ENCODE results near the gene GYG2.
"Not testable (repeated sequence)": the region's sequence is repeated elsewhere in the genome, so short reads cannot be mapped to it uniquely, and the experiment has no call there.

GYG2 gene

DNA sequence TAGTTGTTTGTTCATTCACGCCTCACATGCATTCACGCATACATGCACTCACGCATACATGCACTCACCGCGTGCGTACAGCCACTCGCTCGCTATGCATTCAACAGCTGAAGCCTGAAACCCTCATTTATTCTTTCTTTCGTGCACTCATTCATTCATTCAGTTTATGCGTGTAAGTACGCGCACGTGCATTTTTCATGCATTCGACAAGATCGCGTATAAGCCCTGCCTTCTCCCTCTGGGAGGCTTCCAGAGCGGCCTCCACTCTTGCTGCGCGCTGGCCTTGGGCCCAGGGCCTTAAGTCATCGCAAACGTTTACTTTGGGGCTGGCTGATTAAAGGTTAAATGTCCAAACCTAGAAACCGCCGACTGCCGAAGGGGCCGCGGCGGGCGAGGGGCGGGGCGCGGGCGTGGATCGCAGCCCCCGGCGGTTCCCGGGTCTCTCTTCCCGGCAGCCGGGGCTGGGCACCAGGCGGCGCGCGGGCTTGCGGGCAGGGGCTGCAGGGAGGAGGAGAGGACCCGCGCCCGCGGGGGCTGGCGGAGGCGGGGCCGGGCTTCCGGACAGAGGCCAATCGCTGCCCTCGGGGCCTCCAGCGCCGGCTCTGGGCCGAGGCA is at the start of gene GYG2:
Gene GYG2 (plus strand): TSS at position 587 of the 615 bp plus-strand sequence. CDS start 1,259 bp downstream, outside the sequence.
- Histone ChIP-seq H3K79me2 (ENCODE audit: insufficient read depth, low read length) (no peaks in the 10 kb centered on the region), H3K9ac (ENCODE audit: low read length) (no peak within 1 kb of the TSS), H3K4me3 (ENCODE audit: low read depth, low read length, poor library complexity, severe bottlenecking) (no peak within 1 kb of the TSS), H3K27ac (ENCODE audit: low read depth, low read length, poor library complexity, severe bottlenecking) (no peak within 1 kb of the TSS), H3K4me2 (ENCODE audit: low read length) (no peak within 1 kb of the TSS), H3K9me2 (ENCODE audit: low read depth, low read length) (no peaks in the 10 kb centered on the region), H3K4me1 (ENCODE audit: insufficient read depth, low read length, severe bottlenecking) (no peaks in the 10 kb centered on the region), H3K9me3 (ENCODE audit: low read length) (no peaks in the 10 kb centered on the region), H4K20me1 (ENCODE audit: insufficient read depth, low read length) (no peaks in the 10 kb centered on the region), H3K27me3 (ENCODE audit: insufficient read depth, low read length) (no peaks in the 10 kb centered on the region), H3K36me3 (ENCODE audit: insufficient read depth, low read length) (no peaks in the 10 kb centered on the region), H3F3A (ENCODE audit: insufficient read depth, low read length) (no peaks in the 10 kb centered on the region), H2AFZ (ENCODE audit: low read length) (no peak within 1 kb of the TSS)
- TF ChIP-seq EZH2 (IDR thresholded peaks at IDR 0.05; ENCODE audit: borderline replicate concordance, low read length), result no peak
- TF ChIP-seq, protein P1, sequence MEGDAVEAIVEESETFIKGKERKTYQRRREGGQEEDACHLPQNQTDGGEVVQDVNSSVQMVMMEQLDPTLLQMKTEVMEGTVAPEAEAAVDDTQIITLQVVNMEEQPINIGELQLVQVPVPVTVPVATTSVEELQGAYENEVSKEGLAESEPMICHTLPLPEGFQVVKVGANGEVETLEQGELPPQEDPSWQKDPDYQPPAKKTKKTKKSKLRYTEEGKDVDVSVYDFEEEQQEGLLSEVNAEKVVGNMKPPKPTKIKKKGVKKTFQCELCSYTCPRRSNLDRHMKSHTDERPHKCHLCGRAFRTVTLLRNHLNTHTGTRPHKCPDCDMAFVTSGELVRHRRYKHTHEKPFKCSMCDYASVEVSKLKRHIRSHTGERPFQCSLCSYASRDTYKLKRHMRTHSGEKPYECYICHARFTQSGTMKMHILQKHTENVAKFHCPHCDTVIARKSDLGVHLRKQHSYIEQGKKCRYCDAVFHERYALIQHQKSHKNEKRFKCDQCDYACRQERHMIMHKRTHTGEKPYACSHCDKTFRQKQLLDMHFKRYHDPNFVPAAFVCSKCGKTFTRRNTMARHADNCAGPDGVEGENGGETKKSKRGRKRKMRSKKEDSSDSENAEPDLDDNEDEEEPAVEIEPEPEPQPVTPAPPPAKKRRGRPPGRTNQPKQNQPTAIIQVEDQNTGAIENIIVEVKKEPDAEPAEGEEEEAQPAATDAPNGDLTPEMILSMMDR (IDR thresholded peaks at IDR 0.05; ENCODE audit: low read length), result no peak

DNA sequence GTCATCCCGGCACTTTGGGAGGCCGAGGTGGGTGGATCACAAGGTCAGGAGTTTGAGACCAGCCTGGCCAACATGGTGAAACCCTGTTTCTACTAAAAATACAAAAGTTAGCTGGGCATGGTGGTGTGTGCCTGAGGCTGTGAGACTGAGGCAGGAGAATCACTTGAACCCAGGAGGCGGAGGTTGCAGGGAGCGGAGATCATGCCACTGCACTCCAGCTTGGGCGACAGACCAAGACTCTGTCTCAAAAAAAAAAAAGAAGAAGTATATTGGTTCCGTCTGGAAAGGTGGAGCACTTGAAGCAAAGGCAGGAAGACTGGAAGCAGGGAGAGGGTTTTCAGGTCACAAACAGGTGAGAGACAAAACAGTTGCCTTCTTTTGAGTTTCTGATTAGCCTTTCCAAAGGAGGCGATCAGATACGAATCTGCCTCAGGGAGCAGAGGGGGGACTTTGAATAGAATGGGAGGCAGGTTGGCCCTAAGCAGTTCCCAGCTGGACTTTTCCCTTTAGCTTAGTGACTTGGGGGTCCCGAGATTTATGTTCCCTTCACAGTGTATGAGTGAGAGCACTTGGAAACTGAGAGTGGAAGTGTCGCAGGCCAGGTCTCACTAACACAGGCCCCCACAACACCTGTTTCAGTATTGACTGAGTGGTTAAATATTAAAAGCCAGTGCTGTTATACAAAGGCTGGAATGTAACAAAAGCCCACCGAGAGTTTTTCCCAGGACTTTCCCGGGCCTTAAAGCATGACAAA is 48.1 kb upstream of the GYG2 start:
- H3K36me3 ChIP-seq (ENCODE audit: insufficient read depth, low read length); H3K4me3 ChIP-seq (ENCODE audit: low read depth, low read length, poor library complexity, severe bottlenecking); H3K4me2 ChIP-seq (ENCODE audit: low read length); H3K9ac ChIP-seq (ENCODE audit: low read length); H3K9me2 ChIP-seq (ENCODE audit: low read depth, low read length); H3K79me2 ChIP-seq (ENCODE audit: insufficient read depth, low read length); H3K27ac ChIP-seq (ENCODE audit: low read depth, low read length, poor library complexity, severe bottlenecking); H2AFZ ChIP-seq (ENCODE audit: low read length); H4K20me1 ChIP-seq (ENCODE audit: insufficient read depth, low read length); H3K4me1 ChIP-seq (ENCODE audit: insufficient read depth, low read length, severe bottlenecking); H3K27me3 ChIP-seq (ENCODE audit: insufficient read depth, low read length); H3F3A ChIP-seq (ENCODE audit: insufficient read depth, low read length); H3K9me3 ChIP-seq (ENCODE audit: low read length): not testable (repeated sequence)

DNA sequence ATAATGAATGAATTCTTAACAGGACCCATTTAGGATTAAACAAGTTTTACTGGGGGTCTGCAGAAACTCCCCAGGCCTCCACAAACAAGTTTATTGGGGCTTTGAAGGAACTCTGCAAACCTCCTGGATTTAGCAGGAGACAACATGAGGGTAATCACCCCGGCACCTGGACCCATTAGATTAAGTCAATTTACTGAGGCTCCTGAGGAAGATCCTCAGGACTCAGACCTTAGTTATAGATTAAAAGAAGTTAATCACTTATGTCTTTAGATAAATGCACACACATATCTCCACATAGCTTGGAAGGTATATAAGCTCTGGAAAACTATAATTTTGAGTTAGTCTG is 47.5 kb upstream of the GYG2 start:
- Histone ChIP-seq H3K9ac (ENCODE audit: low read length) (no peak overlapping the region), H3K36me3 (ENCODE audit: insufficient read depth, low read length) (no peaks in the 10 kb centered on the region), H3K9me2 (ENCODE audit: low read depth, low read length) (no peaks in the 10 kb centered on the region), H3K27me3 (ENCODE audit: insufficient read depth, low read length) (no peaks in the 10 kb centered on the region), H3K4me3 (ENCODE audit: low read depth, low read length, poor library complexity, severe bottlenecking) (no peak overlapping the region), H3K4me1 (ENCODE audit: insufficient read depth, low read length, severe bottlenecking) (no peaks in the 10 kb centered on the region), H4K20me1 (ENCODE audit: insufficient read depth, low read length) (no peaks in the 10 kb centered on the region), H3K4me2 (ENCODE audit: low read length) (no peak overlapping the region), H2AFZ (ENCODE audit: low read length) (no peak overlapping the region), H3K9me3 (ENCODE audit: low read length) (no peaks in the 10 kb centered on the region), H3K79me2 (ENCODE audit: insufficient read depth, low read length) (no peaks in the 10 kb centered on the region), H3F3A (ENCODE audit: insufficient read depth, low read length) (no peaks in the 10 kb centered on the region), H3K27ac (ENCODE audit: low read depth, low read length, poor library complexity, severe bottlenecking) (no peak overlapping the region)
- TF ChIP-seq EZH2 (IDR thresholded peaks at IDR 0.05; ENCODE audit: borderline replicate concordance, low read length), result no peak
- TF ChIP-seq, protein P1 (IDR thresholded peaks at IDR 0.05; ENCODE audit: low read length), result no peak

DNA sequence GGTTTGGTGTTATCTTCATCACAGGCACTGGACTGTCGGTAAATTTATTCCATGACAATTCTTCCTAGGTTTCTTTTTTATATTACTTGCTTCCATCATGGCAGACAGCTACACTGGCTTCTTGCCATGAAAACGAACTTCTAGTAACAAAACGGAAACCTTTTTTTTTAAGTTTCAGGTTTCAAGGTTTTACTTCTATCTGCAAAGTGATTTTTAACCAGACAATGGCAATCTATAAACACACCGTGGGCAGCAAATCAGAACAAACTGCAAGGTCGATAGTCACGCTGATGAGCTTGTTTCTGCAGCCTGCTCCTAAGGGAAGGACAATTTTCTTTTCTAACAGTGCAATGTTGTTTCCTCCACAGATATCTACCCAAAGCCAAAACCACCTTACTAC is 47.0 kb upstream of the GYG2 start:
- H2AFZ ChIP-seq (ENCODE audit: low read length), result no peak overlapping the region
- no peak overlapping the region for H3K4me2 ChIP-seq (ENCODE audit: low read length)
- no peaks in the 10 kb centered on the region for H3K79me2 ChIP-seq (ENCODE audit: insufficient read depth, low read length)
- no peaks in the 10 kb centered on the region for H3K9me2 ChIP-seq (ENCODE audit: low read depth, low read length)
- no peak overlapping the region for H3K4me3 ChIP-seq (ENCODE audit: low read depth, low read length, poor library complexity, severe bottlenecking)
- H4K20me1 ChIP-seq (ENCODE audit: insufficient read depth, low read length), result no peaks in the 10 kb centered on the region
- H3K9ac ChIP-seq (ENCODE audit: low read length), result no peak overlapping the region
- H3F3A ChIP-seq (ENCODE audit: insufficient read depth, low read length), result no peaks in the 10 kb centered on the region
- no peaks in the 10 kb centered on the region for H3K9me3 ChIP-seq (ENCODE audit: low read length)
- H3K27me3 ChIP-seq (ENCODE audit: insufficient read depth, low read length), result no peaks in the 10 kb centered on the region
- no peak for TF ChIP-seq EZH2 (IDR thresholded peaks at IDR 0.05; ENCODE audit: borderline replicate concordance, low read length)
- TF ChIP-seq, protein P1 (IDR thresholded peaks at IDR 0.05; ENCODE audit: low read length), result no peak
- no peaks in the 10 kb centered on the region for H3K4me1 ChIP-seq (ENCODE audit: insufficient read depth, low read length, severe bottlenecking)
- H3K27ac ChIP-seq (ENCODE audit: low read depth, low read length, poor library complexity, severe bottlenecking), result no peak overlapping the region
- no peaks in the 10 kb centered on the region for H3K36me3 ChIP-seq (ENCODE audit: insufficient read depth, low read length)

All from OCI-LY1 (cell line).